HuH-7.5 (cell line): ENCODE data around the gene DNAJB5.

Experiments used
- DNase-seq: peaks from one replicate; pipeline ENCODE4 v3.0.0; 2011; ENCODE audit warnings: low spot score

DNAJB5 gene

GRCh38 chr9:34984049-34984448, 5.5 kb upstream of the DNAJB5 start:
- DNase-seq, result no peak

GRCh38 chr9:34985311-34985899, 4.1 kb upstream of the DNAJB5 start:
- peak; percentile 47 for DNase-seq

- no peak for DNase-seq
Observed at GRCh38 chr9:34986540-34987047, 3.0 kb upstream of the DNAJB5 start.

- DNase-seq, result no peak
Observed at GRCh38 chr9:34987160-34987901, 2.2 kb upstream of the DNAJB5 start.

GRCh38 chr9:34988218-34989002, 1.1 kb upstream of the DNAJB5 start:
- DNase-seq, result no peak

GRCh38 chr9:34989946-34990635, 546 bp downstream of the DNAJB5 start:
- peak; percentile 55 for DNase-seq

GRCh38 chr9:34990908-34991606, 1.5 kb downstream of the DNAJB5 start:
- no peak for DNase-seq

- DNase-seq, result no peak
Observed at GRCh38 chr9:34991607-34992375, 2.2 kb downstream of the DNAJB5 start.

GRCh38 chr9:34992376-34992951, 2.9 kb downstream of the DNAJB5 start:
- no peak for DNase-seq

- no peak for DNase-seq
Observed at GRCh38 chr9:34993502-34994259, 4.1 kb downstream of the DNAJB5 start.

- DNase-seq, result peak; percentile 85
Observed at GRCh38 chr9:34994260-34994899, 4.8 kb downstream of the DNAJB5 start.

GRCh38 chr9:34994900-34995669, 5.5 kb downstream of the DNAJB5 start:
- no peak for DNase-seq

- no peak for DNase-seq
Observed at GRCh38 chr9:34995670-34996060, 6.1 kb downstream of the DNAJB5 start.

- no peak for DNase-seq
Observed at GRCh38 chr9:34996181-34996904, 6.8 kb downstream of the DNAJB5 start.

- DNase-seq, result no peak
Observed at GRCh38 chr9:34996905-34997279, 7.3 kb downstream of the DNAJB5 start.

- DNase-seq, result no peak
Observed at GRCh38 chr9:34997379-34997781, 7.8 kb downstream of the DNAJB5 start.

GRCh38 chr9:34998266-34998665, 8.7 kb downstream of the DNAJB5 start:
- no peak for DNase-seq

- DNase-seq, result no peak
Observed at GRCh38 chr9:34999576-34999975, 10.0 kb downstream of the DNAJB5 start.
